HCT116 (cell line): ENCODE measurements around the gene RCE1. TPM values are rescaled to one million over a fixed set of nuclear protein-coding genes. Genes with fewer than 3 reads are reported as not detected.

Experiments used
- ATAC-seq: fragments of 200-7000 bp; cut with Tn5 transposase; 2 replicates; pipeline ENCODE4 v1.9.1; 2020; ENCODE audit warnings: mild to moderate bottlenecking, moderate library complexity
- BruUV-seq: library from RNA; stranded (reverse); fragments of 400-500 nt; replicated peaks from 2 replicates; lab custom pipeline; 2021; lab: Mats Ljungman, UMichigan
- CTCF ChIA-PET: fragments of 300-600 bp; sonication (Branson Sonifier 250); formaldehyde crosslinking; loops from one replicate; lab custom pipeline; 2021; ENCODE audit warnings: antibody characterized with exemption; lab: Charles Lee
- POLR2A ChIA-PET: fragments of 300-600, 350-600 bp; sonication (Branson Sonifier 250); formaldehyde crosslinking; loops from one replicate; lab custom pipeline; 2021; ENCODE audit warnings: antibody characterized with exemption; lab: Charles Lee
- RAD21 ChIA-PET, 2 experiments: fragments of 300-600 bp; sonication (Branson Sonifier 250); formaldehyde crosslinking; loops; one replicate each; lab custom pipeline; 2023; ENCODE audit warnings: low total read pairs in 2 of 2; ENCODE audit not compliant: uncharacterized antibody in 2 of 2, unreplicated experiment in 2 of 2, low non-redundant PET in 1 of 2; lab: Charles Lee
- DNase-seq: peaks from one replicate; pipeline ENCODE4 v3.0.0-alpha.2; 2010; ENCODE audit warnings: low read depth, low spot score
- H2AFZ ChIP-seq: fragments of 200-600 bp; shearing (Covaris generic), sonication (generic); 2 replicates; pipeline ENCODE4 v1.6.1; 2017; ENCODE audit warnings: low read depth, mixed run types, mixed read lengths, antibody characterized with exemption, low read length; ENCODE audit not compliant: poor library complexity, severe bottlenecking
- H3K27ac ChIP-seq: 2 replicates; pipeline ENCODE4 v1.5.1; 2012; ENCODE audit warnings: low read depth, low read length
- H3K27me3 ChIP-seq: fragments of 200-600 bp; sonication (generic); 2 replicates; pipeline ENCODE4 v1.6.1; 2016; ENCODE audit warnings: mixed run types, low read length, mixed read lengths; ENCODE audit not compliant: insufficient read depth
- H3K36me3 ChIP-seq, 2 experiments: fragments of 200-500 bp in 1 of 2; fragments of 200-600 bp in 1 of 2; sonication (Bioruptor generic) in 1 of 2; sonication (generic) in 1 of 2; 2 replicates each; pipeline versions ENCODE4 v1.5.1 to v1.6.1; 2014 to 2016; ENCODE audit warnings: low read length in 2 of 2, inconsistent platforms in 1 of 2, mixed read lengths in 1 of 2, mixed run types in 1 of 2; ENCODE audit not compliant: insufficient read depth in 2 of 2, control insufficient read depth in 1 of 2
- H3K4me1 ChIP-seq, 2 experiments: fragments of 200-600 bp in 1 of 2; sonication (generic) in 1 of 2; 2 replicates each; pipeline versions ENCODE4 v1.5.1 to v1.6.1; 2012 to 2017; ENCODE audit warnings: low read length in 2 of 2, inconsistent platforms in 1 of 2, mild to moderate bottlenecking in 1 of 2, mixed read lengths in 1 of 2, mixed run types in 1 of 2, moderate library complexity in 1 of 2; ENCODE audit not compliant: insufficient read depth in 2 of 2, control insufficient read depth in 1 of 2
- H3K4me2 ChIP-seq: fragments of 200-600 bp; sonication (generic); 2 replicates; pipeline ENCODE4 v1.6.1; 2017; ENCODE audit warnings: mixed run types, low read length, mixed read lengths
- H3K4me3 ChIP-seq, 2 experiments: fragments of 200-600 bp in 1 of 2; sonication (generic) in 1 of 2; replicated peaks in 1 of 2; 2 replicates each; pipeline ENCODE4 v1.5.1; 2011 to 2016; ENCODE audit warnings: low read length in 2 of 2, control low read depth in 1 of 2, low read depth in 1 of 2, mild to moderate bottlenecking in 1 of 2, mixed read lengths in 1 of 2, mixed run types in 1 of 2
- H3K79me2 ChIP-seq: fragments of 200-600 bp; sonication (generic); 2 replicates; pipeline ENCODE4 v1.6.1; 2017; ENCODE audit warnings: mild to moderate bottlenecking, mixed run types, low read length, moderate library complexity, mixed read lengths; ENCODE audit not compliant: insufficient read depth
- H3K9ac ChIP-seq: fragments of 200-600 bp; sonication (generic); 2 replicates; pipeline ENCODE4 v1.6.1; 2016; ENCODE audit warnings: low read length, mixed read lengths
- H3K9me2 ChIP-seq: fragments of 200-600 bp; sonication (generic), shearing (Covaris generic); 2 replicates; pipeline ENCODE4 v1.6.1; 2017; ENCODE audit warnings: mixed run types, mild to moderate bottlenecking, moderate library complexity; ENCODE audit not compliant: insufficient read depth
- H3K9me3 ChIP-seq, 2 experiments: fragments of 200-500 bp in 1 of 2; fragments of 200-600 bp in 1 of 2; sonication (Bioruptor generic) in 1 of 2; sonication (generic) in 1 of 2; 2 replicates each; pipeline ENCODE4 v1.6.1; 2014 to 2017; ENCODE audit warnings: low read length in 2 of 2, mixed read lengths in 2 of 2, inconsistent platforms in 1 of 2, low read depth in 1 of 2, mild to moderate bottlenecking in 1 of 2, mixed run types in 1 of 2, moderate library complexity in 1 of 2; ENCODE audit not compliant: control insufficient read depth in 1 of 2, insufficient read depth in 1 of 2
- H4K20me1 ChIP-seq: fragments of 200-600 bp; sonication (generic), shearing (Covaris generic); 2 replicates; pipeline ENCODE4 v1.6.1; 2017; ENCODE audit warnings: mixed run types, mild to moderate bottlenecking, moderate library complexity; ENCODE audit not compliant: insufficient read depth
- CBX3 ChIP-seq: IDR thresholded peaks from 2 replicates; pipeline ENCODE4 v1.6.1; 2012; ENCODE audit warnings: low read depth
- CEBPB ChIP-seq: IDR thresholded peaks from 2 replicates; pipeline ENCODE4 v1.6.1; 2012; ENCODE audit warnings: low read depth
- CTCF ChIP-seq, 3 experiments: fragments of 200-600 bp in 1 of 3; sonication (generic) in 1 of 3; IDR thresholded peaks in 2 of 3; conservative IDR thresholded peaks in 1 of 3; 2 replicates each; pipeline ENCODE4 v1.5.1; 2012 to 2017; ENCODE audit warnings: low read depth in 2 of 3, low read length in 2 of 3, antibody characterized with exemption in 1 of 3, borderline replicate concordance in 1 of 3, control low read depth in 1 of 3, mild to moderate bottlenecking in 1 of 3, mixed read lengths in 1 of 3, mixed run types in 1 of 3, moderate library complexity in 1 of 3; ENCODE audit not compliant: insufficient read depth in 1 of 3
- EGR1 ChIP-seq: IDR thresholded peaks from 2 replicates; pipeline ENCODE4 v1.6.1; 2012; ENCODE audit warnings: low read depth
- EZH2 ChIP-seq: fragments of 200-600 bp; sonication (generic); IDR thresholded peaks from 2 replicates; pipeline ENCODE4 v1.6.1; 2017; ENCODE audit warnings: antibody characterized with exemption, mixed run types
- EZH2phosphoT487 ChIP-seq: fragments of 200-600 bp; IDR thresholded peaks from 2 replicates; pipeline ENCODE4 v1.6.1; 2018; ENCODE audit warnings: antibody characterized with exemption, borderline replicate concordance
- FOSL1 ChIP-seq: IDR thresholded peaks from 2 replicates; pipeline ENCODE4 v1.6.1; 2012; ENCODE audit warnings: low read depth
- JUND ChIP-seq: IDR thresholded peaks from 2 replicates; pipeline ENCODE4 v1.6.1; 2012
- POLR2AphosphoS5 ChIP-seq: IDR thresholded peaks from 2 replicates; pipeline ENCODE4 v1.6.1; 2011; ENCODE audit warnings: mild to moderate bottlenecking, low read depth, low read length, moderate library complexity
- SIN3A ChIP-seq: IDR thresholded peaks from 2 replicates; pipeline ENCODE4 v1.6.1; 2012; ENCODE audit warnings: low read depth
- SP1 ChIP-seq: IDR thresholded peaks from 2 replicates; pipeline ENCODE4 v1.6.1; 2012; ENCODE audit warnings: low read depth
- YY1 ChIP-seq: IDR thresholded peaks from 2 replicates; pipeline ENCODE4 v1.6.1; 2011; ENCODE audit warnings: low read length, low read depth, moderate library complexity, mild to moderate bottlenecking; ENCODE audit not compliant: insufficient replicate concordance; ENCODE audit errors: extremely low read depth
- intact Hi-C: fragments of 100-400 bp; cut with micrococcal nuclease; formaldehyde crosslinking; loops from 2 replicates; pipeline ENCODE4 v1.10.0; 2022
- total RNA-seq: library from RNA; stranded (reverse); gene quantifications from one replicate; pipeline ENCODE4 v1.2.1, GENCODE V29; 2021; ENCODE audit not compliant: unreplicated experiment
- TF ChIP-seq, protein P1 (sequence below): IDR thresholded peaks from 2 replicates; pipeline ENCODE4 v1.6.1; 2012
- TF ChIP-seq, protein P2 (sequence below): IDR thresholded peaks from 2 replicates; pipeline ENCODE4 v1.6.1; 2012; ENCODE audit warnings: low read depth
- TF ChIP-seq, protein P3 (sequence below): IDR thresholded peaks from 2 replicates; pipeline ENCODE4 v1.6.1; 2011; ENCODE audit warnings: mild to moderate bottlenecking, low read length, moderate library complexity; ENCODE audit not compliant: insufficient replicate concordance; ENCODE audit errors: extremely low read depth
- TF ChIP-seq, protein P4 (sequence below): IDR thresholded peaks from 2 replicates; pipeline ENCODE4 v1.6.1; 2012

The RCE1 gene
- total RNA-seq, 1 experiment from 2014 or later, result 35.3 TPM

DNA sequence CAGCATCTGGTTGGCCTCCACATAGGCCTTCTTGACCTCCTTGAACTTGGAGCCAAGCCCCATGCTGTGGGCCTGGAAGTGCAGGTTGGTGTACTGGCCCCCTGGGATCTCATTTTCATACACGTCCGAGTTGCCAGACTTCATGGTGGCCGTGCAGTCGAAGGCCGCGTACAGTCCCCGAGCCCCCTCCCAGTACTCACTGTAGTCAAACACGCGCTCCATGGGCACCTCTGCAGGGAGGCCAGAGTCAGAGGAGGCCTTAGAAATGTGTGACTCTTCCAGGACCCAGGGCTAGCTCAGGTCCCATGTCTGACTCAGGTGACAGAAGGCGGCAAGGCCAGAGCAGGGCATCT lies 7.0 kb downstream of the RCE1 start:
- CTCF ChIA-PET, result no interaction called here

More for the DNA sequence above, 7.0 kb downstream of the RCE1 start:
- DNase-seq, result no peak
- intact Hi-C loops, result no loop called here
- no peaks in the 10 kb centered on the region for H3K9me3 ChIP-seq
- ChIA-PET RAD21 (no interaction called here), POLR2A (no interaction called here)
- H4K20me1 ChIP-seq, result no peaks in the 10 kb centered on the region
- no peak overlapping the region for H3K4me3 ChIP-seq
- ATAC-seq, result no peak
- no peaks in the 10 kb centered on the region for H3K27me3 ChIP-seq
- peaks cover 16% of the 10 kb centered on the region; the same call in 1 of the 2 replicates for H3K79me2 ChIP-seq
- H3K9ac ChIP-seq, result no peak overlapping the region
- H3K4me1 ChIP-seq, result peaks cover 4 to 11% of the 10 kb centered on the region in 2 experiments; a peak in 3 of 4 replicates
- TF ChIP-seq, protein P1, sequence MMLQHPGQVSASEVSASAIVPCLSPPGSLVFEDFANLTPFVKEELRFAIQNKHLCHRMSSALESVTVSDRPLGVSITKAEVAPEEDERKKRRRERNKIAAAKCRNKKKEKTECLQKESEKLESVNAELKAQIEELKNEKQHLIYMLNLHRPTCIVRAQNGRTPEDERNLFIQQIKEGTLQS, result no peak
- TF ChIP-seq CTCF (IDR thresholded peaks at IDR 0.05 in 2 of 3, conservative IDR thresholded peaks at IDR 0.05 in 1 of 3; ENCODE audit: borderline replicate concordance in 1 of 3, insufficient read depth in 1 of 3, low read depth in 2 of 3, low read length in 2 of 3) (no peak), EZH2 (no peak), CBX3 (no peak), JUND (no peak), EGR1 (no peak), SIN3A (no peak), YY1 (no peak), SP1 (no peak), FOSL1 (no peak), EZH2phosphoT487 (no peak), POLR2AphosphoS5 (no peak), CEBPB (no peak)
- TF ChIP-seq, protein P2, sequence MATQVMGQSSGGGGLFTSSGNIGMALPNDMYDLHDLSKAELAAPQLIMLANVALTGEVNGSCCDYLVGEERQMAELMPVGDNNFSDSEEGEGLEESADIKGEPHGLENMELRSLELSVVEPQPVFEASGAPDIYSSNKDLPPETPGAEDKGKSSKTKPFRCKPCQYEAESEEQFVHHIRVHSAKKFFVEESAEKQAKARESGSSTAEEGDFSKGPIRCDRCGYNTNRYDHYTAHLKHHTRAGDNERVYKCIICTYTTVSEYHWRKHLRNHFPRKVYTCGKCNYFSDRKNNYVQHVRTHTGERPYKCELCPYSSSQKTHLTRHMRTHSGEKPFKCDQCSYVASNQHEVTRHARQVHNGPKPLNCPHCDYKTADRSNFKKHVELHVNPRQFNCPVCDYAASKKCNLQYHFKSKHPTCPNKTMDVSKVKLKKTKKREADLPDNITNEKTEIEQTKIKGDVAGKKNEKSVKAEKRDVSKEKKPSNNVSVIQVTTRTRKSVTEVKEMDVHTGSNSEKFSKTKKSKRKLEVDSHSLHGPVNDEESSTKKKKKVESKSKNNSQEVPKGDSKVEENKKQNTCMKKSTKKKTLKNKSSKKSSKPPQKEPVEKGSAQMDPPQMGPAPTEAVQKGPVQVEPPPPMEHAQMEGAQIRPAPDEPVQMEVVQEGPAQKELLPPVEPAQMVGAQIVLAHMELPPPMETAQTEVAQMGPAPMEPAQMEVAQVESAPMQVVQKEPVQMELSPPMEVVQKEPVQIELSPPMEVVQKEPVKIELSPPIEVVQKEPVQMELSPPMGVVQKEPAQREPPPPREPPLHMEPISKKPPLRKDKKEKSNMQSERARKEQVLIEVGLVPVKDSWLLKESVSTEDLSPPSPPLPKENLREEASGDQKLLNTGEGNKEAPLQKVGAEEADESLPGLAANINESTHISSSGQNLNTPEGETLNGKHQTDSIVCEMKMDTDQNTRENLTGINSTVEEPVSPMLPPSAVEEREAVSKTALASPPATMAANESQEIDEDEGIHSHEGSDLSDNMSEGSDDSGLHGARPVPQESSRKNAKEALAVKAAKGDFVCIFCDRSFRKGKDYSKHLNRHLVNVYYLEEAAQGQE, result no peak
- TF ChIP-seq, protein P3, sequence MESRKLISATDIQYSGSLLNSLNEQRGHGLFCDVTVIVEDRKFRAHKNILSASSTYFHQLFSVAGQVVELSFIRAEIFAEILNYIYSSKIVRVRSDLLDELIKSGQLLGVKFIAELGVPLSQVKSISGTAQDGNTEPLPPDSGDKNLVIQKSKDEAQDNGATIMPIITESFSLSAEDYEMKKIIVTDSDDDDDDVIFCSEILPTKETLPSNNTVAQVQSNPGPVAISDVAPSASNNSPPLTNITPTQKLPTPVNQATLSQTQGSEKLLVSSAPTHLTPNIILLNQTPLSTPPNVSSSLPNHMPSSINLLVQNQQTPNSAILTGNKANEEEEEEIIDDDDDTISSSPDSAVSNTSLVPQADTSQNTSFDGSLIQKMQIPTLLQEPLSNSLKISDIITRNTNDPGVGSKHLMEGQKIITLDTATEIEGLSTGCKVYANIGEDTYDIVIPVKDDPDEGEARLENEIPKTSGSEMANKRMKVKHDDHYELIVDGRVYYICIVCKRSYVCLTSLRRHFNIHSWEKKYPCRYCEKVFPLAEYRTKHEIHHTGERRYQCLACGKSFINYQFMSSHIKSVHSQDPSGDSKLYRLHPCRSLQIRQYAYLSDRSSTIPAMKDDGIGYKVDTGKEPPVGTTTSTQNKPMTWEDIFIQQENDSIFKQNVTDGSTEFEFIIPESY, result no peak
- TF ChIP-seq, protein P4, sequence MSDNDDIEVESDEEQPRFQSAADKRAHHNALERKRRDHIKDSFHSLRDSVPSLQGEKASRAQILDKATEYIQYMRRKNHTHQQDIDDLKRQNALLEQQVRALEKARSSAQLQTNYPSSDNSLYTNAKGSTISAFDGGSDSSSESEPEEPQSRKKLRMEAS, result no peak
- H2AFZ ChIP-seq, result no peak overlapping the region
- H3K27ac ChIP-seq, result no peak overlapping the region
- peaks cover 4 to 14% of the 10 kb centered on the region in 2 experiments for H3K36me3 ChIP-seq
- no TSS peak for BruUV-seq
- H3K9me2 ChIP-seq, result no peaks in the 10 kb centered on the region
- no peak overlapping the region for H3K4me2 ChIP-seq
